Measurements from ENCODE around the gene CFAP65.
A peak's percentile ranks its signal among the peaks of the same experiment; 100 is the strongest.

CFAP65 gene

DNA sequence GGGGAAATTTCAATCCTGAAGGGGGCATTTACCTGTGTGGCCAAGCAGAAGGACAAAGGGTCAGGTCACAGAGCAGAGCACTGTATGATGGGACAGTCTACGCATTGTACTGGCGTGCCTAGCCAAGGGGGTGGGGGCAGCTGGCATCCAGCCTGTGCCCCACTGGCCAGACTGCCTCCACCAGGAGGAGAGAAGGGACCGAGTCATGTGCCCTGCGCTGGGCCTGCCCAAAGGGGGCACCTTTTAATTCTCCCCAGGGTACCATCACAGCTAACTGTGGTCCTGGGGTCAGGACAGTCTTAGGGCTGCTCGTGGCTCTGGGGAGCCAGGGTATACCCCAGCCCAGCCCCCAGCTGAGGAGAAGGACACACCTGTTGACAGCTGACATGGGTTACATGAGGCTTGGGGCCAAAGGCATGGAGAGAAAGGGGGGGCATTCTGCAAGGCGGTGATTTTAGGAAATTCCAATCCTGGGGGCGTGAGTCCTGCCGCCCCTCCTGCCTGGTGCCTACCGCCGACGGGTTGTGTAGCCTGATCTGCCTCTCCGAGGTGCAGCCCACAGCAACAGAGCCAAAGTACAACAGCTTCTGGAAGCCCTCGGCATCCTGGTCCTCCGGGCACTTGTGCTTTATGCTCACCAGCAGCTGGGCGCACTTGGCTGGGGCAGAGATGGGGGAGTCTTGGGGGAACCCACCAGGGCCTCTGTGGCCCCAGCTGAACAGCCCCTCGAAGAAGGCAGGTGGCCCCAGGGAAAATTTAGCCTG is 11.0 kb downstream of the CFAP65 start:
- DNase-seq = no peak

DNA sequence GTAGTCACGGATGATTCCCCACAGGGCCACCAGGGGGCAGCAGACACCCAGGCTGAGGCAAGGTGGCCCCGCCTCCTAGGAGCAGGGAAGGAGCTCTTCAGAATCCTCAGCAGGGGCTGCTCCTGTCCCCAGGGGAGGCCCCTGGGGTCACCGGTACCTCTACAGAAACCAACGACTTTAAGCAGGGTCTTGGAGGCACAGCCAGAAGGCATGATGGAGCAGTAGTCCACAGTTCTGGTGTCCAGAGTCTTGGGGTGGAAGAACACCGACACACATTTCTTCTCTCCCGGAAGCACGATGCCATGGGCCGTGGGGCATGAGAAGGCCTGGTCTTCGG is 11.5 kb downstream of the CFAP65 start:
- DNase-seq = peak; percentile 63 to 78

DNA sequence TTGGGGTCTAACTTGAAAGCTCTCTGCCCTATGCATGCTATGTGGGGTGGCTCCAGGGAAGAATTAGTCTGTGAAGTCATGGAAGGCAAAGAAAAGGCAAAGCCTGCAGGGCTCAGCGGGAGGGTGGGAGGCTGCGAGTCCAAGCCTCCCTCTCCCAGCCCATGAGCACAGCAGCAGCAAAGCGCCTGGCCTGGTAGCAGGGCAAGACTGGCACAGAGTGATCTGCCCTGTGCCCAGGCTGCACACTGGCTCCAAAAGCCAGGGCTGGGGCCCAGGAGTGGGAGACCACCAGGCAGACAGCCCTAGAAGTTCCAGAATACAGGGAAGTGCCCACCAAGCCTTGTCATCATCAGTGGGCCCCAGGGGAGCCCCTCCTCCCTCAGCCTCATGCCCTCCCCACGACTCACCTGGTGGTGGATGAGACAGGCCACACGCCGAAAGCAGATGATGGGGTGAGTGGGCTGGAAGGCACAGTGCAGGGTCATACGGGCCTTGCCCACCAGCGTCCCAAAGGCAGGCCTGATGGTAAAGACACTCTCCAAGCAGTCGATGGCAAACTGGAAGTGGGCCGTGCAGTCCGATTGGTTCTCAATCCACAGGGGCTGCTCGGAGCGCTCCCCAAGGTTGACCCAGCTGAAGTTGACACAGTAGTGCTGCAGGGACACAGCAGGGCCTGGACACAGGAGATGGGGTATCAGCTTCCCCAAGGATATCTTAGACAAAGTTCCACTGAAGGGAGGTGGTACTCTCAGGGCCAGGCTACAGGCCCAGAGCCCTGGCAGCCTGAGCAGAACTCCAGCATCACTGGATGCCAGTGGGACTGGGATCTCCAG is 12.1 kb downstream of the CFAP65 start:
- DNase-seq = no peak

DNA sequence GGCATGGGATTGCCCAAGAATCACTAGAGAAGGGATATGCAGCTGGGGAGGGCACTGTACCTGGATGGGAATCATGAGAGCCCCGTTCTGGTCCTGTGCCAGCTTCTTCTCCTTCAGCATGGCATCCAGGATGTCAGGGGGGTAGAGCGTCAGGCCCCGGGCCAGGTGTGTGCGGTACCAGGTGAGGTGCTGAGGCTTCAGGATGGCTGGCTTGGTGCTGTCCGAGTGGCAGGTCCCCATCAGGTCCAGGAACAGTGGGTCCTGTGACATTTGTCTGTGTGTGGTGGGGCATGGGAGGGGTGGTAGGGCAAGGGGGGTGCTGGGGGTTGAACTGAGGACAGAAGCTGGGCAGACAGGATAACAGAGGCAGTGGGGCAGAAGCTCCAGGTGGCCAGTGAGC is 13.2 kb downstream of the CFAP65 start:
- no peak for DNase-seq

DNA sequence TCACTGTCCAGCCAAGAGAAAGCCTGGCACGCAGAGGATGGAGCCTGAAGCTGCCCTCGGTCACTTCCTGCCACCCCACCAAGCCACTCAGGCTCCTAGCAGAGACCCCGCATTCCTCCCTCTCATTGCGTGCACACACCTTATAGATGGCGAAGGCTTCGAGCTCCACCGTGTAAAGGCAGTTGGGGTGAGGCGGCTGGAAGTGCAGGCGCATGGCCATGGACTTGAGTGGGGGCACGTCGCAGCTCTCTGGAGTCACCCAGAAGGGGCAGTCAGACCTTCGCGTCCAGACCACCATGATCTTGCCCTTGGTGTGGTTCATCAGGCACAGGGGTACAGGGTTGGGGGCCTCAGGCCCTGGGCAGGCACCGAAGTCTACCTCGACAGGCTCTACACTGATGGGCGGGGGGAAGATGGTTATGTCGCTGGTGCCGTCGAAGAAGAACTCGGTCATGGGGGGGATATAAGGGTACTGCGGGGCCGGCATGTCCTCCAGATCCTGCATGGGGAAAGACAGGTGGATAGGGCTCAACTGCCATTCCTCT is 13.7 kb downstream of the CFAP65 start:
- DNase-seq = no peak

DNA sequence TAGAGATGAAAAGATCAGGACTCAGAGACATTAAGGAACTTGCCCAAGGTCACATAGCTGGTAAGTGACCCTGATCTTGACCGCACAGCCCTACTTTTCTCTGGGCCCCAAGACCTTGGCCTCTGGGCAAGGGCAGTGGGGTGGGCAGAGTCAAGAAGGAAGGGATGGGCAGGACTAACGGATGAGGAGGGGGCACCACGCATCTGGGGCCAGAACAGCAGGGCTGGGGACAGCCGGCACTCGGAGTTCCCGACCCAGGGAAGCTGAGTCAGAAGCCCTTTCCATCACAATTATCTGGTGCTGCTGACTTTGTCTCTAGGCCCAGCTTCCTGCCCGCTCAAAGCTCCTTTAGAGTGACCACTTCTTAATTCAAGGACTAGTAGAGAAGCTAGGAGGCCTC is 14.4 kb downstream of the CFAP65 start:
- no peak for DNase-seq

DNA sequence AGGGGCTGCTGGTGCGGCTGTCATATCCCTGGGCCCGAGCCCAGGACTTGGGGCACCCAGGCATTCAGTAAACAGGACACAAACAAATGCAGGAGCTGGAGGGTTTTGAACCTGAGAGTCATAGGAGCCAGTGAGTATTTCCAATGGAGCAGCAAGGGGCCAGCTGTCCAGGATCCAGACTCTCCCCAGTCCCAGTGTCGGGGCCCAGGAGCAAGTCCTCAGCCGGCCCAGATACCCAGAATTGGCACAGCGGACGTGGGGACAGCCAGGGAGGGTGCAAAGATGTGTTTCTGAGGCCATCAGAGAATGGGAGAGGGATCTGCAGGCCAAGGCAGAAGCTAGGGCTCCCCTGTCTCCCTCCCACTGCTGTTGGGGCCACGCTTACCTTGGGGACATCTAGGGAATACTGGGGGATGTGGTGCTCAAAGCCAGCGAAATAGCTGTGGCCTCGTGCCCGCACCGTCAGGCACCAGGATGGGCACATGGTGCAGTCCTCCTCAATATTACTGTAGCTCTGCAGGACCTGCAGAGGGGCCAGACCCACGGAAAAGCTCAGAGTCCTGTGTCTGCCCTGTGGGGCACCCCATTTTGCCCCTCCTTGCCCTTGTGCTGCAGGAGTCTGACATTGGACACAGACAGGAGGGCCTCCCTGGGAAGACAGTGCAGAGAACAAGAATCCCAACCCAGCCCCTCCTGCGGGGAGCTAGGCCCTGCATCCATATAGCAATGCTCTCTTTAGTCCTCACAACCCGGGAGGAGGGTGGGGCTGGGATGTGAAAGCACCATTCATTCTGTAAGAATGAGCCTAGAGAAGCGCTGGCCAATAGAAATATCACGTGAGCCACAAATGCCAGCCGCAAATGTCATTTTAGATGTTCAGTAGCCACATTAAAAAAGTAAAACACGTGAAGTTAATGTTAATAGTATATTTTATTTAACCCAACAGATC is 15.4 kb downstream of the CFAP65 start:
- DNase-seq = no peak

DNA sequence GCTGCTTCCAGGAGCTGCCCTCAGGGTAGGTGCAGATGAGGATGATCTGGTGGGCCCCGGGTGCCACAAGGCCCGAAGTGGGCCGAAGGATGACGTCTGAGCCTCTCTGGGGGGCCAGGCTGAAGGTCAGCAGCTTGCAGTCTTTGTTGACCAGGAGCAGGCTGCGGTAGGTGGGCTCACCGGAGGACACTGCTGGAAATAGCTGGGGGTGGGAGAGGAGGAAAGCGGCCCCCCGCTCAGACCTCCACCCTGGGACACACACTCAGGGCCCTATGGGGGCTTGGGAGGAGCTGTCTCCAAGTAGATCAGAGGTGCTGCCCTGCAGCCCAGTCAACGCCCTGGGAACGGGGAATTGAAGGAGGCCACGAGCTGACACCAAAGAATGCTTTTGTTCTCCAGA is 17.3 kb downstream of the CFAP65 start:
- no peak for DNase-seq

DNA sequence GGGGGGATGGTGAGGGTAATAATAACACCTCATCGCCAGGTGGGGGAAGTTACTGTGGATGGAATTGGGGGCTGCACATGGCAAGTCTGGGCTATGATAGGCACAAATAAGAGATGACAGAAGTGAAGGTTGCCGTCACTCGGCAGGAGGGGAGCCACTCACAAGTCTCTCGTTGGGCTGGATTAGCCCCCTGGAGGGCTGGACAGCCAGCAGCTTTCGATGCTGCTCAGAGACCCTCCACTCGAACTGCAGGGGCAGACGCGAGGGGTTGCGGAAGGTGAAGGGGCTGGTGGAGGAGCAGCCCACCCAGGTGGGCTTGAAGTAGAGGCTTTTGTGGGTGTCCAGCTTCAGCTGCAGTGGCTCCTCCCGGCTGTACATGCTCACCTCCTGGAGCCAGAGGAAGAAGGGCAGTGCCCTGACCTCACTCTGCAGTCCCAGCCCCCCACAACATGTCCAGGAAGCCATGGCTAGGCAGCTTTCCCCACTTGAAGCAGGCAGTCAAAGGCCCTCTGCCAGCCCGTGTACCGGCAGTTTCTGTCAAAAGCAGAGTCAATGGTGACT is 18.2 kb downstream of the CFAP65 start:
- DNase-seq = no peak

DNA sequence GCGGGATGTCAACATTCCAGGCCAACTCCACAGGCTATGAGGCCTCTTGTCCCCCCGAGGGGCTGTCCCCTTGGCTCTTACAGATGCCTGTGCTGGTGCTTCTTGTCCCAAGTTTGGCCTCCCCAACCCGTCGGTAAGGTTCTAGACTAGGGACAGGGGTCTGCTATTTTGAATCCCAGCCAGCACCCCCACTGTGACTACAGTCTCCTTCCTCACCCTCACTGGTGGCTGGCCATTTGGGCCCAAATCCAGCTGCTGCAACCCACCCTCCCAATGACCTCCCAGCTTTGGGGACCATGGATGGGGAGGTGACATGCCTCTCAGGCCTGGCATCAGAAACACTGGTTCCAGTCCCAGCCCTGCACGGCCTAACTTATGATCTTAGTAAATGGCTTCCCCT is 18.7 kb downstream of the CFAP65 start:
- DNase-seq = no peak

DNA sequence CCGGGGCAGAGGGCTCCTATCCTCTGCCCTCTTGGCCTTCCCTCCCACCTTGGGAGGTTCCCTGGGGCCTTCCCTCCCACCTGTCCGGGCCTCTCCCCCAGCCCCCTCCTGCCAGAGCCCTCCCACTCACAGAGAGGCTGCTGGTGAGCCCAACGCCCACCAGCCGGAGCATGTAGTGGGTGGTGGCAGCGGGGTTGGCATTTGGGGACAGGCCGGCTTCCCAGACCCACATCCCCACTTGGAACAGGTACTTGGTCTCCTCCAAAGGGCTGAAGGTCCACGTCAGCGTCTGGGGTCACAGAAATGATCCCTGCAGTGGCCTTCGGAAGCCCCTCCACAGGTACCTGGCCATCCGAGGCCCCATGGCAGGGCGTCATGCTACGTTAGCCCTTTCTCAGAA is 19.3 kb downstream of the CFAP65 start:
- no peak for DNase-seq

DNA sequence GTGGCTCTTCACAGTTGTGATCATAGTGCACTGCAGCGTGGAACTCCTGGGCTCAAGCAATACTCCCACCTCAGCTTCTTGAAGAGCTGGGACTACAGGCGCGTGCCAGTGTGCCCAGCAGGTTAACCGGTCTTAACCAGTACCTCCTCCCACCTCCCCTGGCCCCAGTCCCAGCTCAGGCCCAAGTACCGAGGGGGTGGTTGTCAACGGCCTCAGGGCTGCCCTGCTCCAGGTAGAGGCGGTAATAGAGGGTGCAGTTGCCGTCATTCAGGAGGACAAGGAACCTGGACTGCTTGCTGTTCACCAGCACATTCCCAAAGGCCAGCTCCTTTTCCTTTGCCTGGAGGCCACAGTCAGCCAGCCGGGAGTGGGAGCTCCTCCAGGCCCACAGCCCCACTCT is 19.7 kb downstream of the CFAP65 start:
- no peak for DNase-seq

DNA sequence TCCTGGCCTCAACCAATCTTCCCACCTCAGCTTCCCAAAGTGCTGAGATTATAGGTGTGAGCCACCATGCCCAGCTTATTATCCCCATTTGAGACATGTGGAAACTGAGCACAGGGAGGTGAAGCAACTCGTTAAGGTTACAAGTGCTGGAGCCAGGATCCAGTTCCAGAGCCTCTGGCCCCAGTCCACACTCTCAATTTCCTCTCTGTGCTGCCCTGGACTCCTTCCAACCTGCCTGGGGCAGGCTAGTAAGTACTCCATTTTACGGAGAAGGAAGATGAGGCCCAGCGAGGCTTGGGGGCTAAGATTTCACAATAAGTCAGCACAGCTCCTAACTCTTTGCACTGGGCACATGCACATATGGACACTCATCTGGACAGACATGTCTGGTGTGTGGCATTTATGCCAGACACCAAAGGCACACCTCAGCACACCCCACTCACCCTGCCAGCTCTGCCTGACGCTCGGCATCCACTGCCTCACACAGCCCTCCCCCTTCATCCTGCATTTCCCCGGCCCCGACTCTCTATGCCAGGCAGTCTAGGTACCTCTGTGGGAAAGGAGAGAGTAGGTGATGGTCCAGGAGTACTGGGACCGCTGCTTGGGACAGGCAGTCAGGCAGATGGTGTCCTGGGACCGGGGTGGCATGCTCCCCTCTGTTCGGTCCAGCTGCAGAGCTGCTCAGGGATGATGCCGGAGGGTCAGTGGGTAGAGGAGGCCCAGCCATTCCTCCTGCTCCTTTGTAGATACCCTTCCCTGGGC is 20.5 kb downstream of the CFAP65 start:
- DNase-seq = no peak

DNA sequence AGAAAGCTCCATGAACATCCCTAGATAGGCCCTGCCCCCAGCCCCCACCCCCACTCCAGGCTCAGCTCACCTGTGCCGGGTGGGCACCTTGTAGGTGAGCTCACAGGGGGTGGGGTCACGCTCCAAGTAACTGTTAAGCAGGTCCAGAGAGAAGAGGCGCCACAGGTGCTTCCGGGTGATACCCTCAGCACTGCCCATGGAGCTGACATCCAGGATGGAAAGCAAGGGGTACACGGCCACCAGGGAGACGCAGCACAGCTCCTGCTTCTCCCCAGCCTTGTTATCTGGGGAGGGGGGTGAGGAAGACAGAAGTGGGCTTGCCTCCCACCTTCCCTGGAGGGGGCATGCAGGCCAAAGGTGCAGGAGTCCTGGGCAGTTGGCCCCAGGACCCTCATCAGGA is 21.9 kb downstream of the CFAP65 start:
- no peak for DNase-seq

DNA sequence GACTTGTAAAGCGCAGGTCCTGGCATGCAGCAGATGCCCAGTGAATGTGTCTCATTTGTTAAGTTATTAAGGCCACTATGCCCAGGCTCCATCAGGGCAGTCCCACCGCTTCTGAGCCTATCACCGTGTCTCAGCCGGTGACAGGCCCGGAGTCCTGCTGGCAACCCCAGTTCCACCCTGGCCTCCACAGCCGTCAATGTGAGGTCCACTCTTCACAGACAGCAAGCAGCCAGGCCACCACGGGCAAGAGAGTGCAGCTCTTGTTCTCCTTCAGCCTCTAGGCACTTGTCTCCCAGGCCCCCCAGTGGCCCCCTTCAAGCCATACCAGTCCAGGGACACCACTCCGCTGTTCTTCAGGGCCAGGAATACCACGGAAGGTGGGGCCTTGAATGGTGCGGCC is 22.6 kb downstream of the CFAP65 start:
- no peak for DNase-seq

DNA sequence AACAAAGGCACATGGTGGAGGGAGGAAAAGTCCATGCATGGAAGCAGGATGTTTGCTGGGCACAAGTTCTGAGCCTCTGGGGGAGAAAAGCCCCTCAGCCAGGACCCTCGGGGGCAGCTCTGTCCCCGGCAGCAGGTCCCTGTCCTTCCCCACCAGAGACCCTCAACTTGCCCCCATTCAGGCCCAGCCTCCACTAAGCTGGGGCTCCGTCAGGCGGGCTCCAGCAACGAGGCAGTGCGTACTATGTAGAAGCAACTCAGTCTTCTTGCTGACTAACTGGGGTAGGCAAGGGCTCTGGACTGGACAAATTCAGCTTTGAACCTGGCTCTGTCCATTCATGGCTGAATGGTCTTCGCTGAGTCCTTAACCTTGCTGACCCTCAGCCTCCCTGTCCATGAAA is 23.0 kb downstream of the CFAP65 start:
- no peak for DNase-seq

DNA sequence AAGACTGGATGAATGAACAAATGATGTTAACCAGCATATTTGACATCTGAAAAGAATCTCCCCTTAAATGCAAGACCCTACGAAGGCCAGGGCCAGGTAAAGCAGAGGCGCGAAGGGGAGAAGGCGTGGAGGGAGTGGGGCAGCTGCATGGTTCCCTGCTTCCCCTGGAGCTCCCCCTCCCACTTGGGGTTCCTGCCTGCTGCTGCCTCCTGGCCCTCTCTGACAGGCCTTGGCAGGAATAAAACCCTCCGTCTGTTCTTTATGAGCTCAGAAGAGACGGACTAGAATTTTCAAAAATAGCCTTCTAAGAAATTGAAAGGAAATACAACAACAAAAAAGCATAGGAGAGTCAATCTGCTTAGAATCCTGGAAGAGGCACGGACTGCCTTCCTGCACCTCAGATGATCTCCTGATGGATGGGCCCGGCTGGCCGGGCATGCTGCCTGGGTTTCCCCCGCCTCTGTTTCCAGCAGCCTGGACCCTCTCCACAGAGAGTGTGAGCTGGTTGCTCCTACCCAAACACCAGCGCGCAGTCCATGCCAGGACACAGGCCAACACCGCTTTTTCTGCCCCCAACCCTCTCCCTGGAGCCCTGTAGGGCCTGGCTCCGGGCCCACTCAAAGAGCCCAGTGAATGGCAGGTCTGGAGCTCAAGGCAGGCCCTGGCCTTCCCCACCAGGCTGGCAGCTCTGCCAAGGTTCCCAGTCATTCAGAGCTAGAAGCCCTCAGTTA is 23.9 kb downstream of the CFAP65 start:
- no peak for DNase-seq

DNA sequence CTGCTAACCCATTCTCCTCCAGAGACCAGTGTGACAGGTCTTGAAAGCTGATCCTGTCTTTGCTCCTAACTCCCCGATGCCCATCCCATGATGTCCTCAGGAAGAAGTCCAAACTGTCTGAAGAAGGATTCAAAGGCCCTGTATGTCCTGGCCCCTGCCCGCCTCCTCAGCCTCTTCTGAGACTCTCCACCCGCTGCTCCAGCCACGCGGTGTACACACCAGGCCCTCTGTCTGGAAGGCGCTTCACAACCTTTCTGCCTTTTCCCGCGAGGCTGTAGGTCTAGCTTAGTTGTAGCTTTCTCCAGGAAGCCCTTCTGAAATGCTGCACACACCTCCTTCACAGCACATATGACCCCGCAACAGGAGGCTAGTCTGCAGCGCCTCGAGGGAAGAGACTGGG is 24.6 kb downstream of the CFAP65 start:
- no peak for DNase-seq

DNA sequence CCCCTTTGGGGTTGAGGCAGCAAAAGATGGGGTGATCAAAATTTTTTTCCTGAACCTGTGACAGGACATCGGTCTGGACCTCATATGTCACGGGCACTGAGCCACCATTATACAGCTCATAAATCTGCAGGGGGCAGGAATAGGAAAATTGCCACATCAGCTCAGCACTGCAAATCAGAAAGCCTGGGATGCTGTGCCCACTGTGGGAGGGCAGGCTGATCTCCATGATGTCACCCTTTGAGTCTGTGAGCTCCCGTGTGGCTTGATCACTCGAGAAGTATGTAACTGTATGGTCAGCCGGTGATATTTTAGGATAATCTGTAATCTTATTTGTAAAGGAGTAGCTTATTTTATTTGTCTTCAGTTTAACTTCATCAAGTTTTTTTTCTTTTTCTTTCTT is 30.4 kb downstream of the CFAP65 start:
- no peak for DNase-seq

DNA sequence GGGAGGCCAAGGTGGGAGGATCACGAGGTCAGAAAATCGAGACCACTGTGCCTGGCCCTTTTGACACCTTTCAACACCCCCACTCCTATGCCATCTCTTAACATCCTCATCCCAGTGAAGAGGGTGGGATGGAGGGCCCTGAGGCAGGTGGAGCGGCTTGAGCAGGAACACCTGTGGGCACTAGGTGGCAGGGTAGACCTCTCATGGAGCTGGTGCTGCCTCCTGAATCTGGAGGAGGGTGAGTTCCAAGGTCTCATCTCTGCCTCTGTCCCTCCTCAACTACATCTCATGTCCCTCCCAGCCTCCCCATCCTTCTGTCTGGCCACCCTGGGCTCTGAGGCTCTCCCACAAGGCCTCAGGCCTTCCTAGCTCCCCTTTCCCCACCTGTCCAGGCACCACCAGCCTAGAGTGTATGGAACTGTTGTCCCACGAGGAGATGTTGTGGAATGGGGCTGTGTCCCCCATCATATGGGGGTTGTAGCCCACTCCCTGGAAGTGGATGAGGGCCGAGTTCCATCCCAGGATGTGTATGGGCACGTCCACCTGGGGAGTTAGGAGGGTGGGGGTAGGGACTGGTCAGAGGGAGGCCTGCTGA is 31.1 kb downstream of the CFAP65 start:
- peak in 1 of 2 experiments; percentile 19 for DNase-seq

DNA sequence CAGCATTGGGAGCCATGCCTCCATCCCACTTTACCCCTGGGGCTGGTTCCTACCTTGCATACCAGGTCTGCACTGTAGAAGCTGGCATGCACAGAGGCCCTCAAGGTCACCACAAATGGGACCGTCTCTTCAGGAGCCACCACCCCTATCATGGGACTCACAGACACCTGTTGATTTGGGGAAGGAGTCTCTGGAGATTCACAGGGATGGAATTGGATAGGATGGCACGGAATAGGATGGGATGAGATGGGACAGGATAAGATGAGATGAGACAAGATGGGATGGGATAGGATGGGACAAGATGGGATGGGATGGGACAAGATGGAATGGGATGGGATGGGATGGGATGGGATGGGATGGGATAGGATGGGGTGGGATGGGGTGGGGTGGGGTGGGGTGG is 32.0 kb downstream of the CFAP65 start:
- no peak for DNase-seq
